Measurements from ENCODE around the gene SERPINF2. TPM values are rescaled to one million over a fixed set of nuclear protein-coding genes. Genes with fewer than 3 reads are reported as not detected.

Gene SERPINF2
- total and polyA plus RNA-seq, 2 experiments from 2014 or later, result 0.08 TPM; not detected in 1

- no peaks in the 10 kb centered on the region for H3K79me2 ChIP-seq (ENCODE audit: insufficient read depth)
- no peaks in the 10 kb centered on the region for H3K9me2 ChIP-seq (ENCODE audit: insufficient read depth)
- H2AFZ ChIP-seq, result no peak overlapping the region
- H4K20me1 ChIP-seq (ENCODE audit: insufficient read depth), result no peaks in the 10 kb centered on the region
- WGBS, 2 experiments (ENCODE audit: low coverage in 1 of 2, low lambda C conversion rate in 2 of 2, missing lambda C conversion rate in 2 of 2), result 60 to 73% methylated on average over 1 to 2 of the region's 2 CpGs
- in situ Hi-C loops (cut with MboI), result no loop called here
- H3K4me1 ChIP-seq (ENCODE audit: insufficient read depth), result 0 out of 2 replicates have a peak, but pooled peaks cover 2% of the 10 kb centered on the region
- no peak for DNase-seq
- H3F3A ChIP-seq (ENCODE audit: insufficient read depth), result 0 out of 2 replicates have a peak, but pooled peaks cover 5% of the 10 kb centered on the region
- no peak overlapping the region for H3K4me3 ChIP-seq
- H3K27ac ChIP-seq, result no peak overlapping the region
- H3K4me2 ChIP-seq (ENCODE audit: unreplicated experiment), result no peak overlapping the region
- no peak overlapping the region for H3K9ac ChIP-seq
- no peak for TF ChIP-seq EZH2phosphoT487 (IDR thresholded peaks at IDR 0.05; ENCODE audit: insufficient read depth, low read depth)
- no peak for TF ChIP-seq EZH2 (IDR thresholded peaks at IDR 0.05; ENCODE audit: insufficient read depth, poor library complexity, severe bottlenecking)
- no peaks in the 10 kb centered on the region for H3K36me3 ChIP-seq (ENCODE audit: low read depth)
- H3K27me3 ChIP-seq (replicated peaks; ENCODE audit: insufficient read depth), result no peaks in the 10 kb centered on the region
- no peaks in the 10 kb centered on the region for H3K9me3 ChIP-seq (ENCODE audit: low read depth)
These were observed 393 bp downstream of the SERPINF2 start for GRCh38 chr17:1743088-1743439.

- Histone ChIP-seq H3K4me2 (ENCODE audit: unreplicated experiment) (no peak overlapping the region), H4K20me1 (ENCODE audit: insufficient read depth) (no peaks in the 10 kb centered on the region), H3K27ac (no peak overlapping the region), H2AFZ (0 out of 2 replicates have a peak overlapping the region, but pooled peaks have one; percentile 17), H3K9me2 (ENCODE audit: insufficient read depth) (no peaks in the 10 kb centered on the region), H3K9me3 (ENCODE audit: low read depth) (no peaks in the 10 kb centered on the region), H3K9ac (no peak overlapping the region), H3F3A (ENCODE audit: insufficient read depth) (0 out of 2 replicates have a peak, but pooled peaks cover 5% of the 10 kb centered on the region), H3K4me1 (ENCODE audit: insufficient read depth) (0 out of 2 replicates have a peak, but pooled peaks cover 2% of the 10 kb centered on the region), H3K36me3 (ENCODE audit: low read depth) (no peaks in the 10 kb centered on the region), H3K79me2 (ENCODE audit: insufficient read depth) (no peaks in the 10 kb centered on the region), H3K27me3 (replicated peaks; ENCODE audit: insufficient read depth) (no peaks in the 10 kb centered on the region), H3K4me3 (no peak overlapping the region)
- peak; percentile 33 for DNase-seq
- in situ Hi-C loops (cut with MboI), result no loop called here
- 25 to 46% methylated on average over 17 to 29 of the region's 29 CpGs for WGBS, 2 experiments (ENCODE audit: low coverage in 1 of 2, low lambda C conversion rate in 2 of 2, missing lambda C conversion rate in 2 of 2)
- TF ChIP-seq EZH2phosphoT487 (IDR thresholded peaks at IDR 0.05; ENCODE audit: insufficient read depth, low read depth) (no peak), EZH2 (IDR thresholded peaks at IDR 0.05; ENCODE audit: insufficient read depth, poor library complexity, severe bottlenecking) (no peak)
These were observed 2.2 kb downstream of the SERPINF2 start for GRCh38 chr17:1744551-1745512.

GRCh38 chr17:1745513-1746020 lies 2.9 kb downstream of the SERPINF2 start:
- H3K9me3 ChIP-seq (ENCODE audit: low read depth), result no peaks in the 10 kb centered on the region
- TF ChIP-seq EZH2phosphoT487 (IDR thresholded peaks at IDR 0.05; ENCODE audit: insufficient read depth, low read depth) (no peak), EZH2 (IDR thresholded peaks at IDR 0.05; ENCODE audit: insufficient read depth, poor library complexity, severe bottlenecking) (no peak)
- 93 to 94% methylated on average over 10 to 12 of the region's 12 CpGs for WGBS, 2 experiments (ENCODE audit: low coverage in 1 of 2, low lambda C conversion rate in 2 of 2, missing lambda C conversion rate in 2 of 2)
- H3K79me2 ChIP-seq (ENCODE audit: insufficient read depth), result no peaks in the 10 kb centered on the region
- in situ Hi-C loops (cut with MboI), result no loop called here
- H3K9me2 ChIP-seq (ENCODE audit: insufficient read depth), result no peaks in the 10 kb centered on the region
- H3F3A ChIP-seq (ENCODE audit: insufficient read depth), result 0 out of 2 replicates have a peak, but pooled peaks cover 5% of the 10 kb centered on the region
- H3K27ac ChIP-seq, result no peak overlapping the region
- DNase-seq, result no peak
- no peaks in the 10 kb centered on the region for H3K27me3 ChIP-seq (replicated peaks; ENCODE audit: insufficient read depth)
- 0 out of 2 replicates have a peak, but pooled peaks cover 2% of the 10 kb centered on the region for H3K4me1 ChIP-seq (ENCODE audit: insufficient read depth)
- H2AFZ ChIP-seq, result no peak overlapping the region
- no peaks in the 10 kb centered on the region for H4K20me1 ChIP-seq (ENCODE audit: insufficient read depth)
- no peaks in the 10 kb centered on the region for H3K36me3 ChIP-seq (ENCODE audit: low read depth)
- H3K9ac ChIP-seq, result no peak overlapping the region
- H3K4me2 ChIP-seq (ENCODE audit: unreplicated experiment), result no peak overlapping the region
- H3K4me3 ChIP-seq, result no peak overlapping the region

- no peaks in the 10 kb centered on the region for H3K9me3 ChIP-seq (ENCODE audit: low read depth)
- TF ChIP-seq EZH2phosphoT487 (IDR thresholded peaks at IDR 0.05; ENCODE audit: insufficient read depth, low read depth), result no peak
- no peak for TF ChIP-seq EZH2 (IDR thresholded peaks at IDR 0.05; ENCODE audit: insufficient read depth, poor library complexity, severe bottlenecking)
These were observed 4.4 kb downstream of the SERPINF2 start for GRCh38 chr17:1746975-1747543.

More at GRCh38 chr17:1746975-1747543, 4.4 kb downstream of the SERPINF2 start:
- DNase-seq, result no peak
- no peak overlapping the region for H2AFZ ChIP-seq
- H3K9ac ChIP-seq, result no peak overlapping the region
- no peaks in the 10 kb centered on the region for H3K36me3 ChIP-seq (ENCODE audit: low read depth)
- H3K4me1 ChIP-seq (ENCODE audit: insufficient read depth), result 0 out of 2 replicates have a peak, but pooled peaks cover 2% of the 10 kb centered on the region
- 64 to 66% methylated on average over 21 to 22 of the region's 22 CpGs for WGBS, 2 experiments (ENCODE audit: low coverage in 1 of 2, low lambda C conversion rate in 2 of 2, missing lambda C conversion rate in 2 of 2)
- H3K4me2 ChIP-seq (ENCODE audit: unreplicated experiment), result no peak overlapping the region
- H3K27me3 ChIP-seq (replicated peaks; ENCODE audit: insufficient read depth), result no peaks in the 10 kb centered on the region
- no peak overlapping the region for H3K27ac ChIP-seq
- H3K4me3 ChIP-seq, result no peak overlapping the region
- no peaks in the 10 kb centered on the region for H3K79me2 ChIP-seq (ENCODE audit: insufficient read depth)
- no peaks in the 10 kb centered on the region for H3K9me2 ChIP-seq (ENCODE audit: insufficient read depth)
- no peaks in the 10 kb centered on the region for H4K20me1 ChIP-seq (ENCODE audit: insufficient read depth)
- 0 out of 2 replicates have a peak, but pooled peaks cover 5% of the 10 kb centered on the region for H3F3A ChIP-seq (ENCODE audit: insufficient read depth)
- in situ Hi-C loops (cut with MboI), result no loop called here
